H1 (cell line): Measurements from ENCODE around the gene C1orf56. TPM values are rescaled to one million over a fixed set of nuclear protein-coding genes. Genes with fewer than 3 reads are reported as not detected.

Experiments
- CTCF ChIA-PET: fragments of 300-600 bp; sonication (Branson Sonifier 250); formaldehyde crosslinking; loops from one replicate; lab custom pipeline; 2021; ENCODE audit not compliant: partially characterized antibody; lab: Charles Lee
- POLR2A ChIA-PET: fragments of 300-600 bp; sonication (Branson Sonifier 250); formaldehyde crosslinking; loops from one replicate; lab custom pipeline; 2021; ENCODE audit warnings: inconsistent platforms; ENCODE audit not compliant: partially characterized antibody; lab: Charles Lee
- DNase-seq, 2 experiments: peaks; one replicate each; pipeline versions ENCODE4 v3.0.0 to v3.0.0-alpha.2; 2010 to 2022; ENCODE audit warnings: low spot score in 2 of 2, low read depth in 1 of 2, mixed read lengths in 1 of 2
- FAIRE-seq: peaks from 2 replicates; lab custom pipeline; 2011; peaks lifted over from hg19 to GRCh38; lab: Jason Lieb, UNC
- H2AFZ ChIP-seq: 2 replicates; pipeline ENCODE4 v1.8.1; 2012; ENCODE audit warnings: low read length, inconsistent platforms
- H2AK5ac ChIP-seq: 2 replicates; pipeline ENCODE4 v1.6.1; 2013; ENCODE audit warnings: low read depth, low read length
- H2BK120ac ChIP-seq: replicated peaks from 2 replicates; pipeline ENCODE3; 2013; ENCODE audit warnings: low read depth, low read length, inconsistent platforms
- H2BK12ac ChIP-seq: 2 replicates; pipeline ENCODE4 v1.6.1; 2013; ENCODE audit warnings: low read depth, low read length
- H2BK15ac ChIP-seq: 2 replicates; pipeline ENCODE4 v1.6.1; 2013; ENCODE audit warnings: low read length
- H2BK20ac ChIP-seq: 2 replicates; pipeline ENCODE4 v1.6.1; 2013; ENCODE audit warnings: low read length
- H2BK5ac ChIP-seq: 2 replicates; pipeline ENCODE4 v1.6.1; 2013; ENCODE audit warnings: low read depth, low read length
- H3K14ac ChIP-seq: 2 replicates; pipeline ENCODE4 v1.6.1; 2013; ENCODE audit warnings: inconsistent platforms; ENCODE audit not compliant: insufficient read length
- H3K18ac ChIP-seq: 2 replicates; pipeline ENCODE4 v1.6.1; 2013; ENCODE audit warnings: low read length; ENCODE audit errors: extremely low read depth
- H3K23ac ChIP-seq: 2 replicates; pipeline ENCODE4 v1.6.1; 2013; ENCODE audit warnings: inconsistent platforms; ENCODE audit not compliant: insufficient read length
- H3K23me2 ChIP-seq: 2 replicates; pipeline ENCODE4 v1.6.1; 2013; ENCODE audit warnings: low read depth, low read length
- H3K27ac ChIP-seq: 2 replicates; pipeline ENCODE4 v1.6.1; 2011; ENCODE audit warnings: low read depth, low read length, inconsistent platforms
- H3K27me3 ChIP-seq, 4 experiments: replicated peaks in 1 of 4; 1 replicate in 1 of 4; 2 replicates in 3 of 4; pipeline versions ENCODE4 v1.6.1 to v1.8.1; 2011 to 2013; ENCODE audit warnings: low read length in 3 of 4, mild to moderate bottlenecking in 3 of 4, inconsistent platforms in 2 of 4, mixed read lengths in 2 of 4, moderate library complexity in 1 of 4; ENCODE audit not compliant: control insufficient read depth in 3 of 4, insufficient read depth in 3 of 4; ENCODE audit errors: extremely low read depth in 1 of 4
- H3K36me3 ChIP-seq, 4 experiments: 2 replicates each; pipeline versions ENCODE4 v1.6.1 to v1.8.1; 2011 to 2013; ENCODE audit warnings: mild to moderate bottlenecking in 4 of 4, low read length in 3 of 4, moderate library complexity in 2 of 4, control low read depth in 1 of 4, inconsistent platforms in 1 of 4; ENCODE audit not compliant: insufficient read depth in 4 of 4, control insufficient read depth in 2 of 4
- H3K4ac ChIP-seq: replicated peaks from 2 replicates; pipeline ENCODE3; 2013; ENCODE audit warnings: low read length, low read depth, mixed read lengths, inconsistent platforms; ENCODE audit not compliant: insufficient read length
- H3K4me1 ChIP-seq, 4 experiments: replicated peaks in 1 of 4; 1 replicate in 1 of 4; 2 replicates in 3 of 4; pipeline versions ENCODE4 v1.6.1 to v1.8.1; 2011 to 2013; ENCODE audit warnings: low read length in 3 of 4, inconsistent platforms in 2 of 4, mixed read lengths in 1 of 4; ENCODE audit not compliant: insufficient read depth in 4 of 4, control insufficient read depth in 3 of 4
- H3K4me2 ChIP-seq, 2 experiments: 2 replicates each; pipeline versions ENCODE4 v1.6.1 to v1.8.1; 2011 to 2013; ENCODE audit warnings: low read depth in 2 of 2, low read length in 2 of 2, control low read depth in 1 of 2, inconsistent platforms in 1 of 2, mild to moderate bottlenecking in 1 of 2; ENCODE audit not compliant: insufficient read depth in 1 of 2
- H3K4me3 ChIP-seq, 4 experiments: fragments of 200-600, 300-600 bp in 1 of 4; sonication (generic), shearing (Covaris generic), sonication (Bioruptor Twin) in 1 of 4; 2 replicates each; pipeline versions ENCODE4 v1.5.1 to v1.8.1; 2011 to 2016; ENCODE audit warnings: low read length in 4 of 4, low read depth in 3 of 4, control low read depth in 2 of 4, inconsistent platforms in 2 of 4, mild to moderate bottlenecking in 2 of 4, mixed read lengths in 1 of 4, moderate library complexity in 1 of 4; ENCODE audit not compliant: insufficient read depth in 2 of 4; ENCODE audit errors: extremely low read depth in 1 of 4
- H3K56ac ChIP-seq: replicated peaks from 2 replicates; pipeline ENCODE3; 2013; ENCODE audit warnings: low read depth, mild to moderate bottlenecking, mixed read lengths, low read length, inconsistent platforms; ENCODE audit not compliant: insufficient read length
- H3K79me1 ChIP-seq: 2 replicates; pipeline ENCODE4 v1.6.1; 2013; ENCODE audit warnings: low read depth, low read length, control low read depth
- H3K79me2 ChIP-seq, 2 experiments: 2 replicates each; pipeline versions ENCODE4 v1.6.1 to v1.8.1; 2012 to 2013; ENCODE audit warnings: low read length in 2 of 2, mild to moderate bottlenecking in 2 of 2, inconsistent platforms in 1 of 2; ENCODE audit not compliant: insufficient read depth in 2 of 2, control insufficient read depth in 1 of 2
- H3K9ac ChIP-seq, 4 experiments: replicated peaks in 1 of 4; 1 replicate in 1 of 4; 2 replicates in 3 of 4; pipeline versions ENCODE4 v1.6.1 to v1.8.1; 2011 to 2013; ENCODE audit warnings: low read depth in 3 of 4, low read length in 3 of 4, control low read depth in 2 of 4, mild to moderate bottlenecking in 2 of 4, moderate library complexity in 2 of 4, inconsistent platforms in 1 of 4; ENCODE audit errors: extremely low read depth in 1 of 4
- H3K9me3 ChIP-seq, 2 experiments: 2 replicates each; pipeline versions ENCODE4 v1.6.1 to v1.8.1; 2012 to 2013; ENCODE audit warnings: mild to moderate bottlenecking in 2 of 2, moderate library complexity in 2 of 2, control low read depth in 1 of 2, inconsistent platforms in 1 of 2, low read depth in 1 of 2, low read length in 1 of 2, mixed read lengths in 1 of 2; ENCODE audit not compliant: insufficient read depth in 2 of 2
- H4K20me1 ChIP-seq, 2 experiments: replicated peaks in 1 of 2; 2 replicates each; pipeline versions ENCODE3 to v1.8.1; 2011 to 2013; ENCODE audit warnings: inconsistent platforms in 2 of 2, low read length in 2 of 2, mild to moderate bottlenecking in 1 of 2; ENCODE audit not compliant: insufficient read depth in 2 of 2, control insufficient read depth in 1 of 2
- H4K5ac ChIP-seq: 2 replicates; pipeline ENCODE4 v1.6.1; 2013; ENCODE audit warnings: low read length, low read depth, mixed read lengths, inconsistent platforms; ENCODE audit not compliant: insufficient read length
- H4K8ac ChIP-seq: 2 replicates; pipeline ENCODE4 v1.8.0; 2013; ENCODE audit warnings: mild to moderate bottlenecking, moderate library complexity, low read length, inconsistent platforms; ENCODE audit not compliant: insufficient read depth; ENCODE audit errors: extremely low read depth
- H4K91ac ChIP-seq: replicated peaks from 2 replicates; pipeline ENCODE3; 2013; ENCODE audit warnings: low read length, mixed read lengths, inconsistent platforms; ENCODE audit not compliant: insufficient read length
- CBX5 ChIP-seq: fragments of 300-800, 300-1000 bp; sonication (generic); IDR thresholded peaks from 2 replicates; pipeline ENCODE4 v1.7.1; 2016; ENCODE audit warnings: antibody characterized with exemption, low read length, low read depth
- CTBP2 ChIP-seq: IDR thresholded peaks from 2 replicates; pipeline ENCODE4 v1.7.0; 2011; ENCODE audit warnings: borderline replicate concordance, mild to moderate bottlenecking, moderate library complexity, mixed read lengths, low read length; ENCODE audit not compliant: insufficient read depth, insufficient read length
- EGR1 ChIP-seq: IDR thresholded peaks from 2 replicates; pipeline ENCODE4 v1.6.1; 2011; ENCODE audit warnings: low read depth, low read length, borderline replicate concordance
- GABPA ChIP-seq: IDR thresholded peaks from 2 replicates; pipeline ENCODE4 v1.6.1; 2011; ENCODE audit warnings: mild to moderate bottlenecking, low read length, moderate library complexity, borderline replicate concordance; ENCODE audit not compliant: insufficient read depth
- GTF2F1 ChIP-seq: IDR thresholded peaks from 2 replicates; pipeline ENCODE4 v1.6.1; 2012; ENCODE audit warnings: low read depth, low read length, improper control_type of control experiment, borderline replicate concordance
- RFX5 ChIP-seq: IDR thresholded peaks from 2 replicates; pipeline ENCODE4 v1.6.1; 2011; ENCODE audit warnings: low read depth, low read length, improper control_type of control experiment, borderline replicate concordance
- SIRT6 ChIP-seq: IDR thresholded peaks from one replicate; pipeline ENCODE4 v1.7.1; 2012; ENCODE audit warnings: low read length, inconsistent platforms
- SP4 ChIP-seq: IDR thresholded peaks from 2 replicates; pipeline ENCODE4 v1.6.1; 2012; ENCODE audit warnings: low read length, inconsistent platforms
- TAF7 ChIP-seq: optimal IDR thresholded peaks from 2 replicates; pipeline ENCODE3; 2011; ENCODE audit warnings: low read depth, mild to moderate bottlenecking, inconsistent platforms, low read length, moderate library complexity, borderline replicate concordance
- TBP ChIP-seq: IDR thresholded peaks from 2 replicates; pipeline ENCODE4 v1.6.1; 2011; ENCODE audit warnings: low read depth, low read length, improper control_type of control experiment
- WGBS, 2 experiments: shearing (Covaris generic) in 1 of 2; methylation state at CpG; one replicate each; pipeline versions ENCODE4 v1.1.6 to v1.1.7; 2013 to 2015; ENCODE audit warnings: low lambda C conversion rate in 2 of 2, mixed read lengths in 2 of 2, inconsistent platforms in 1 of 2, low coverage in 1 of 2, missing lambda C conversion rate in 1 of 2; ENCODE audit not compliant: insufficient replicate concordance in 2 of 2, insufficient coverage in 1 of 2, insufficient read length in 1 of 2; ENCODE audit errors: extremely low coverage in 1 of 2, missing lambda C conversion rate in 1 of 2; 5-methylcytosine and 5-hydroxymethylcytosine counted together
- polyA plus RNA-seq, 7 experiments: library from polyadenylated mRNA; depleted of rRNA in 3 of 7; stranded (reverse) in 5 of 7; unstranded in 2 of 7; fragments of >200 nt in 5 of 7; fragments of 200-250 nt in 2 of 7; gene quantifications; 1 replicate in 5 of 7; 2 replicates in 1 of 7; 4 replicates in 1 of 7; pipeline versions ENCODE4 v1.2.1 to v1.2.3, GENCODE V29; 2011 to 2013; ENCODE audit warnings: missing spikeins in 2 of 7, mixed read lengths in 2 of 7
- total RNA-seq: library from RNA; stranded (reverse); fragmentation: NEBNext Ultra II Directional; extraction: Animal tissue kit (Norgen Biotek cat#: 25700); gene quantifications from 2 replicates; pipeline ENCODE4 v1.2.1, GENCODE V29; 2021
- TF ChIP-seq, protein P1 (sequence below): IDR thresholded peaks from 2 replicates; pipeline ENCODE4 v1.6.1; 2012; ENCODE audit warnings: inconsistent platforms

The C1orf56 gene
- total and polyA plus RNA-seq, 2 of the 8 experiments (the other 6 are each of a cell fraction or from before 2014, with no cell fraction given) = 3.0 to 3.4 TPM

GRCh38 chr1:151061704-151062103 is 14.2 kb downstream of the C1orf56 start:
- Histone ChIP-seq H2AFZ (no peak overlapping the region), H3K9ac (no peak overlapping the region), H2AK5ac (no peak overlapping the region), H3K23ac (no peak overlapping the region), H3K4me3 (peak overlapping the region in 3 of 4 experiments; percentile 80 to 97 (median 94); a peak in 5 of 8 replicates), H2BK15ac (no peak overlapping the region), H3K56ac (no peak overlapping the region), H3K79me1 (peaks cover 4% of the 10 kb centered on the region), H3K79me2 (peaks cover 7 to 78% of the 10 kb centered on the region in 2 experiments), H3K36me3 (peaks cover 0 to 1% (median under 1%) of the 10 kb centered on the region in 4 experiments; a peak in 5 of 8 replicates), H3K18ac (no peak overlapping the region), H3K4ac (no peak overlapping the region), H3K9me3 (no peaks in the 10 kb centered on the region), H4K8ac (no peak overlapping the region), H3K4me2 (peak overlapping the region; percentile 81 to 96), H2BK12ac (no peak overlapping the region), H4K91ac (no peak overlapping the region), H3K4me1 (peaks cover 4 to 14% (median 6%) of the 10 kb centered on the region in 4 experiments; a peak in 6 of 7 replicates), H4K5ac (no peak overlapping the region), H4K20me1 (peaks cover 0 to 5% of the 10 kb centered on the region in 2 experiments), H3K14ac (no peak overlapping the region), H3K27ac (no peak overlapping the region)
- CTCF ChIA-PET = interaction anchor here (1.3 to 7.3 kb wide), 6 partner anchors 10 to 103 kb away, joined by 4 to 95 read pairs (median 14); partner anchors contain the start of genes C1orf56 and GABPB2
- no peak for DNase-seq
- whole genome bisulfite sequencing, 2 experiments = 88% methylated on average over 2 of the region's 2 CpGs; no CpG with 5 or more reads in 1 of the 2 experiments
- no peak for TF ChIP-seq CBX5
- TF ChIP-seq TAF7 = no peak
- no peak for TF ChIP-seq EGR1
- TF ChIP-seq, protein P1, sequence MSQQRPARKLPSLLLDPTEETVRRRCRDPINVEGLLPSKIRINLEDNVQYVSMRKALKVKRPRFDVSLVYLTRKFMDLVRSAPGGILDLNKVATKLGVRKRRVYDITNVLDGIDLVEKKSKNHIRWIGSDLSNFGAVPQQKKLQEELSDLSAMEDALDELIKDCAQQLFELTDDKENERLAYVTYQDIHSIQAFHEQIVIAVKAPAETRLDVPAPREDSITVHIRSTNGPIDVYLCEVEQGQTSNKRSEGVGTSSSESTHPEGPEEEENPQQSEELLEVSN = no peak
- TF ChIP-seq TBP = no peak
- no peak for TF ChIP-seq SIRT6
- TF ChIP-seq GTF2F1 = no peak
- TF ChIP-seq SP4 = no peak
- no peak for TF ChIP-seq CTBP2
- TF ChIP-seq RFX5 = no peak
- no peak for TF ChIP-seq GABPA
- TF ChIP-seq, all 59 proteins: peak for 0
- Histone ChIP-seq H2BK5ac (no peak overlapping the region), H3K27me3 (no peaks in the 10 kb centered on the region), H2BK120ac (no peak overlapping the region), H2BK20ac (no peak overlapping the region), H3K23me2 (peaks cover 13% of the 10 kb centered on the region; the same call in 1 of the 2 replicates)
- POLR2A ChIA-PET = interaction anchor here (0.6 to 9.1 kb wide), 3 partner anchors 9 to 90 kb away, joined by 3 to 107 read pairs (median 47); partner anchors contain the start of genes C1orf56 and GABPB2
- FAIRE-seq = no peak
